ENCODE data around the gene THEMIS2.

DNA sequence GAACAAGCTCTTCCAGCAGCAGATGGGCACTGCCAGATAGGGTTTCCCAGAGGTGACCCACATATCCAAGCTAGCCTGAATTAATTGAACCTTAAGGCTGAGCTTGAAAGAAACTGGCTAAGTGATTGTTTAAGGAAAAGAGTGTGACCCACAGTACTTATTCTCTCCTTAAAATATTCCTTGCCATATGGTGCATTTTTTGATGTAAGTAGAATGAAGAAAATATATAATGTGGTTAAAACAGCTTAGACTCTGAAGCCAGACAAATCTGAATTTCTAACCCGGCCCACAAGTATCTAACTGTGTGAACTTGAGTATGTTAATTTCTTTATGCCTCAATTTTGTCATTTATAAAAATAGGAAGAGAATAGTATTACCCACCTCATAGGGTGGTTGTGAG is 36.8 kb upstream of the THEMIS2 start:
- TF ChIP-seq, protein P1, sequence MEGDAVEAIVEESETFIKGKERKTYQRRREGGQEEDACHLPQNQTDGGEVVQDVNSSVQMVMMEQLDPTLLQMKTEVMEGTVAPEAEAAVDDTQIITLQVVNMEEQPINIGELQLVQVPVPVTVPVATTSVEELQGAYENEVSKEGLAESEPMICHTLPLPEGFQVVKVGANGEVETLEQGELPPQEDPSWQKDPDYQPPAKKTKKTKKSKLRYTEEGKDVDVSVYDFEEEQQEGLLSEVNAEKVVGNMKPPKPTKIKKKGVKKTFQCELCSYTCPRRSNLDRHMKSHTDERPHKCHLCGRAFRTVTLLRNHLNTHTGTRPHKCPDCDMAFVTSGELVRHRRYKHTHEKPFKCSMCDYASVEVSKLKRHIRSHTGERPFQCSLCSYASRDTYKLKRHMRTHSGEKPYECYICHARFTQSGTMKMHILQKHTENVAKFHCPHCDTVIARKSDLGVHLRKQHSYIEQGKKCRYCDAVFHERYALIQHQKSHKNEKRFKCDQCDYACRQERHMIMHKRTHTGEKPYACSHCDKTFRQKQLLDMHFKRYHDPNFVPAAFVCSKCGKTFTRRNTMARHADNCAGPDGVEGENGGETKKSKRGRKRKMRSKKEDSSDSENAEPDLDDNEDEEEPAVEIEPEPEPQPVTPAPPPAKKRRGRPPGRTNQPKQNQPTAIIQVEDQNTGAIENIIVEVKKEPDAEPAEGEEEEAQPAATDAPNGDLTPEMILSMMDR (conservative IDR thresholded peaks at IDR 0.05; ENCODE audit: low read depth, low read length): no peak
- no peak for TF ChIP-seq EZH2 (IDR thresholded peaks at IDR 0.05; ENCODE audit: borderline replicate concordance, low read depth, low read length, poor library complexity, severe bottlenecking)
